ENCODE measurements around the gene MRPL19.
"Not testable (repeated sequence)": the region's sequence is repeated elsewhere in the genome, so short reads cannot be mapped to it uniquely, and the experiment has no call there.

Gene MRPL19

DNA sequence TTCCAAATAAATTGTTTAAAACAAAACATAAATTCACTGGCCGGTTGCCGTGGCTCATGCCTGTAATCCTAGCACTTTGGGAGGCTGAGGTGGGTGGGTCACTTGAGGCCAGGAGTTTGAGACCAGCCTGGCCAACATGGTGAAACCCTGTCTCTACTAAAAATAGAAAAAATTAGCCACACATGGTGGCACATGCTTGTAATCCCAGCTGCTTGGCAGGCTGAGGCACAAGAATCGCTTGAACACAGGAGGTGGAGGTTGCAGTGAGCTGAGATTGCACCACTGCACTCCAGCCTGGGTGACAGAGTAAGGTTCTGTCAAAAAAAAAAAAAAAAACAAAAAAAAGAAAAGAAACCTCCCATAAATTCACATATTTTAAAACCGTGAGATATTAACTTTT is 28.8 kb downstream of the MRPL19 start:
- not testable (repeated sequence) for DNase-seq

DNA sequence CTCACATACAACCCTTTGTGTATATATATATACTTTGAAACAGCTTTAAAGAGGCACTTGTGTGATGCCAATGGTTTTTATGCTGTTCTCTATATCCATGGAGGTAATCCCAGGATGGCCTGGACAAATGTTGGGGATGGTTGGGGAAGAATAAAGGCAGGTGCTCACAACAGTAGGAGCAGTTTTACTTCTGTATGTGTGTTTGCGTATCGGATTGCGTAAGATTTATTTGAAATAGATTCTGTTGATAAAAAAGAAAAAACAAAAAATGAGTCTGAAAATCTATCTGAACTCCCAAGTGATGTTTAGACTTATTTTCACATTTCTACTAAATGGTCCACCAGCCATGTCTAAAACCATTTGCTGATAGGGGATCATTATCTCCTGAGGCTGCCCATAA is 29.3 kb downstream of the MRPL19 start:
- no peak for DNase-seq

DNA sequence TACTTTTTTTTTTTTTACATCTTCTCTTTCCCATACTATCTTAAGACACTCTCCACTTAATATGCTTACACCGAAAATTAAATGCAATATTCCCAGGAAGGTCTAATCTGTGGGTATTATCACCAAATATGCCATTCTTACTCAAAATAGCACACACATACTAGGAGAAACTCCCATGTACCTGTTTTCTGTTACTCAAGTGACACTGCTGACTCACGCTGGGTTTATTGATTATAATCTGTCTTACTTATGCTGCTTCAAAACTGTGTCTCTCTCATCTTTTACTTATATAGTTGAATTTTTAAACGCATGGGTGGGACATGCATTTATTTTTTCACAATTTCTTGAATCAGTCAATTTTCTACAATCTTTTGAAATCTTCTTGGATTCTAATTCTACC is 29.9 kb downstream of the MRPL19 start:
- DNase-seq: no peak

DNA sequence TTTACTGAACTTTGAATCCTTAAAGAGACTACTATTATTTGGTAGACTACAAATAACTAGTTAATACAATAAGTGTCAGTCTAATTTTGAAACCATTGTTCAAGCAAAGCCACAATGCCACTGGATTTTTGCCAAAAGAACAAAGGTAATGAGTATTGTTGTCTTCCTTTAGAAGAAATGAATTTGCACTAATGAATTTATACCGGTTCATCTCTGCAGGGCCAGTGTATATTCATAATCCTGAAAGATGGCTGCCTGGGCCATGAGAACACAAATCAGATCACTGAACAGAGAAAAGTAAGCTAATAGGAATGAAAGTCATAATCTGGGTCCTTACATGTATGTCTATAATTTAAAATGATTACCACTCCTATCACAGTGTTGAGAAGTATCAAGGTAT is 33.0 kb downstream of the MRPL19 start:
- DNase-seq: no peak

DNA sequence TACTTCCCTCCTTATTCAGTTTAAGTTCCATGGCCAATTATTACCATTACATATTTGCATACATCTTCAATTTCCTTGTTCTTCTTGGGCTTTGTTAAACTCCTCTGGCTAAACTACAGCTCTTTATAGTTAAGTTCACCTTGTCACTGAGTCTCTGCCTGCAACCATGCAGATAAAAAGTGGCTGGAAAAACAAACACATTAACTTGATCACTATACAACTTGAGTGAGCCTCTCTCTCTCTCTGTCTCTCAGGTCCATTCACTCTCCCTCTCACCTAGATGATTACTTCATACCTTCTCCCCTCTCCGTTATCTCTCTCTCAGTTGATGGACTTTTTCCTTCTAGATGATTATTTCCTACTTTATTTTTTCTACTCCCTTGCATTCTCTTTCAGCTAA is 33.8 kb downstream of the MRPL19 start:
- no peak for DNase-seq

DNA sequence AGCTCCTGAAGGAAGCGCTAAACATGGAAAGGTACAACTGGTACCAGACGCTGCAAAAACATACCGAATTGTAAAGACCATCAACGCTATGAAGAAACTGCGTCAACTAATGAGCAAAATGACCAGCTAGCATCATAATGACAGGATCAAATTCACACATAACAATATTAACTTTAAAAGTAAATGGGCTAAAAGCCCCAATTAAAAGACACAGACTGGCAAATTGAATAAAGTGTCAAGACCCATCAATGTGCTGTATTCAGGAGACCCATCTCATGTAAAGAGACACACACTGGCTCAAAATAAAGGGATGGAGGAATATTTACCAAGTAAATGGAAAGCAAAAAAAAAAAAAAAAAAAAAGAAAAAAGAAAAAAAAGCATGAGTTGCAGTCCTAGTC is 36.8 kb downstream of the MRPL19 start:
- DNase-seq: not testable (repeated sequence)

DNA sequence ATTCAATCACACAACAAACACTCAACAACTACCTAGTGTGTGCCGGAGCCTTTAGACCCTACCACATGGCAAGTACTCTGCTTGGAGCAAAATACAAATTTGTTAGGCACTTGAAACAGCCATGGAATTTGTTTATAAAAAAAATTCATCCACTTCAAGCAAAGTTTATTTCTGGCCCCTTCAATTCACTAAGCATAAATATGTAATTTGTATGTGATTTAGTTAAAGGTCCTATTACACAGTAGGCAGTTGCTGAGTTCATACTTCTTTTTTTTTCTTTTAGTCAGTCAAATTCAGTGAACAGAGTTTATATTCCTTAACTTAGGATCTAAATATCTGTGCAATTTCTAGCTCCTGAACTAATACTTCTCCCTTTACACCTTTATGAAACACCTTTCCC is 41.6 kb downstream of the MRPL19 start:
- no peak for DNase-seq

DNA sequence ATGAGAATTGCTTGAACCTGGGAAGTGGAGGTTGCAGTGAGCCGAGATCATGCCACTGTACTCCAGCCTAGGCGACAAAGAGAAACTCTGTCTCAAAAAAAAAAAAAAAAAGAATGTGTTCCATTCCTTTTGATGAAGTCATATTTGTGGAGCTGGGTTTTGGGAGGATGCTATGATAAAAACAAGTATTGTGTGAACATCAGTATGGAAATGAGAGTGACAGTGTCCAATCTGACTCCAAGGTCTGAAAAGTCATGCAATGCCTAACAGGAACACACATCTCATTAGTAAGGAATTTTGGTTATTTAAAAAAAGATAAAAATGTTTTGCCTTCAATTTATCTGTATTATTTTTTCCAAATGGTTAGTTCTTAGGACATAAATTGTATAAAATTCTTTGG is 52.3 kb downstream of the MRPL19 start:
- DNase-seq: no peak

DNA sequence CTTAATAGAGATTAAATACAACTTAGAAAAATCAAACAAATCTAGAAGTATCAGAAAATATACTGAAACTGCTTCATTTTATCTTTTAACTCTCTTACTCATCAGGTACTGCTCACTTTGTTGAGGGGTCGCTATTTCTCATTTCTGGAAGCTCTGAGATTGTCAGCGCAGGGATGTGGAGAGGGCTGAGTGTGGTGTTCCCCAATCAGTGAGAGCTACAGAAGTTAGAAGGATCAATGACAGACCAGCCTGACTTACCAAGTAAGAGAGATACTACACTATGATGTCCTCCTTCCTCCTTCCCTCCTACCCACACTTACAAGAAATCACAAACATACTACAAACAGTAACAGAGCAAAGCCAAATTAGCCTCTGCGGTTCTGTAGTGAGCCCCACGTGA is 56.0 kb downstream of the MRPL19 start:
- DNase-seq: no peak

DNA sequence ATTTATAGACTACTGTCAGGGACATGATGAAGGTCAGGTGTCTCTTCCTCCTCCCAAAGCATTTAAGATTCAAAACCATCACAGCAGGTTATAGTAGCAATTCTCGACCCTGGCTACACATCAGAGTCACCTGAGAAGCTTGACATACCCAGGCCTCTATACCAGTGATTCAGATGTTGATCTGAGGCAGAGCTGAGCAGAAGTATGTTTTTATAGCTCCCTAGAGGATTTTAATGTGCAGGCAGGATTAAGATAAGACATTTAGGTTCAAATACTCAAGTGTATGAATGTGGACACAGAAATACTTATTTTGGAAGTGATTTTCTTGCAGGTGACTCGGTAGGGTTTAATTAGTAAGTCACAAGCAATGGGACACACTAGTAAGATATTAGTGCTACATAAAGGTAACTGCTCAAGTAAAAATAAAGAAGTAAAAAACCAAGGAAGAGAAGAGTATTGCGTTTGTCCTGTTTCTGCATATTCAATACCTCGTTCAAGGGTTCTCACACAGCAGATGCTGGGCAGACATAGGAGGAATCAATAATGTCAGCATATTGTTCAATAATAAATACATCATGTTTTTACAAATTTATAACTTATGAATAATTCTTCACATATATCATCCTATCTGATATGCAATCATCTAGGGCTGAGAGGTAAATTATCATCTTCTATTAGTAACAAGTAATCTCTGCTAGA is 57.2 kb downstream of the MRPL19 start:
- no peak for DNase-seq

DNA sequence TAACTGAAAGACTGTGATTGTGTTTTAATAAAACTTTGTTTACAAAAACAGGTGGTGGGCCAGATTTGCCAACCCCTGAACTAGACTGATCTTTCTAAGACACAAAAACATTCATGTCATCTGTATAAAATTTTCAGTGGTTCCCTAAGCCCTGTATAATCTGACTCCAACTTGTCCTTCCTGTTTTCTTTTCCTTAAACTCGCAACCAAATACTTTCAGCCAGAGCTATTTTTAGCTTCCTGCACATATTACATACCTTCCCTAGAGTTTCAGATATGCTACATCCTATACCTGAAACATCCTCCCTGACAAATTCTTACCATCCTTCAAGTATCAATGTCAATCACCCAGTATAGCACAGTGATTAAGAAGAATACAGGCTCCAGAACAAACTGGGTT is 59.3 kb downstream of the MRPL19 start:
- no peak for DNase-seq

DNA sequence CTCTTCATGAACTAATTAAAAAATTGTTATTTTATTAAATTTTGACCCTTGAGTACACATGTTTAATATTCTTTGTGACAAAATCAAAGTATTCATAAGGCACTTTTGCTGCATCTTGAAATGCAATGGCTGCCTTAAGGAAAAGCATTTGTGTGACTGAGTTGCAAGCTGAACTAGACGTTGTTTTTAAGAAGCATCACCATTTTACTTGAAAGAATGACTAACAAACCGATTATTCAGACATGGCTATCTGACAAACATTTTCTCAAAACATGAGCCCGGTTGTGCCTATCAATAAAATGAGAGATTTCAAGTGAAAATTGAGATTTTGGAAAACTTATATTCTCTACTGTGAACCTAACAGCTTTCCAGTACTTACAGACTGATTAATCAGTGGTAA is 61.3 kb downstream of the MRPL19 start:
- DNase-seq: no peak

DNA sequence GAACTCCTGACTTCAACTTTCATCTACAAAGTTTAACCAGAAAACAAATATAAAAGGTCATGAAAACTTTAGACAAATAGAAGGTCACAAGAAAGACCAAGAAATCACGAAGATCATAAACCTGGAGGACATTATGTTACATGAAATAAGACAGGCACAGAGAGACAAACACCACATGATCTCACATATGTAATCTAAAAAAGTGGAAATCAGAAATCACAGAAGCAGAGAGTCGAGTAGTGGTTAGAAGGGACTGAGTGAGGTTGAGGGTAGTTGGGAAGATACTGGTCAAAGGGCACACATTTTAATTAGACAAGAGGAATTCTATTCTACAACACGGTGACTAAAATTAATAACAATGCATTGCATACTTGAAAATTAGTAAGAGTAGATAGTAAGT is 62.7 kb downstream of the MRPL19 start:
- no peak for DNase-seq

DNA sequence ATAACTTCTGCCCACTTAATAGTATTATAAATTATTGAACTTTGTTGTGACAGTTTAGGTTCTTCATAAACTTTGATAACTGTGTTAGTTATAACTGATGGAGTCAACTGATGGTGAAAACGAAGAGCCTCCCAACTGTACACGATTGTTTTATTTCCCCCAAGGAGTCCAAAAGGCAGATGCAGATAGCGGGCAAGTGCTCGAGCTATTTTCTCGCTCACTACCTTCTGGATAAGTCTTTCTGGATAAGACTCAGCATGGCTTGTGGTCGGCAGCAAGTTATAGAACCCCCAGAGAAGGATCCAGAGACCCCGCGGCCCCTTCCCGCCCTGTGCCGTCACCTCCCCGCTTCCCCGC is 63.6 kb downstream of the MRPL19 start:
- no peak for DNase-seq

DNA sequence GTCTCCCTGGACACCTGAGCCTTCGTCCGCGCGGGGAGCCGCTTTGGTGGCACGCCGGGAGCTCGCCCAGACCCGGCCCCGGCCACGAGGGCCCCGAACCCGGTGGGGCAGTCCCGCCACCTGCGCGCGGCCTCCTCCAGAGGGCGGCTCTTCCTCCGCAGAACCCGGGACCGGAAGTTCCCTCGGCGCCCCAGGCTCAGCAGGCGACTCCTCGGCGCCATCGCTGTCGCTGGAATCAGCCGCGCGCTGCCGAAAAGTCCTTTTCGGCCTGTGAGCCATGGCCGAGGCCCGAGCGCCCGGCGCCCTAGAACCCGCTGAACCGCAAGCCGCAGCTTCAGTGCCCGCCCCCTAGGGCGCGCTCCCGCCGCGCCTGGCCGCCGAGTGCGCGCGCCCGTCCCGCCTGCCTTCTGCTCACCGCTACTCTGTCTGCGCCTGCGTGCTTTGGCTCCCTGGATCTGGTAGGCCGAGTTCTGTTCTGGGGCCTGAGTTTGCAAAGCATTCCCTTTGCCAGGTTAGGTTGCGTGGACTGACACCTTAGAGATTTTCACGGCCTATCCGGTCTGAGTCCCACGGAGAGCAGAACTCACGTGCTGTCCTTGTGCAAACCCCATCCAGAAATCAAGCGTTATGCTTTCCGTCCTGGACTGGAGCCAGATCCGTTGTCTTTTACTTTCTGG is 64.1 kb downstream of the MRPL19 start, which contains the start of gene GCFC2:
TSS of gene GCFC2 (minus strand) at position 339 of the 677 bp plus-strand sequence. CDS start at position 279, 60 bp downstream.
- DNase-seq: peak; percentile 88

DNA sequence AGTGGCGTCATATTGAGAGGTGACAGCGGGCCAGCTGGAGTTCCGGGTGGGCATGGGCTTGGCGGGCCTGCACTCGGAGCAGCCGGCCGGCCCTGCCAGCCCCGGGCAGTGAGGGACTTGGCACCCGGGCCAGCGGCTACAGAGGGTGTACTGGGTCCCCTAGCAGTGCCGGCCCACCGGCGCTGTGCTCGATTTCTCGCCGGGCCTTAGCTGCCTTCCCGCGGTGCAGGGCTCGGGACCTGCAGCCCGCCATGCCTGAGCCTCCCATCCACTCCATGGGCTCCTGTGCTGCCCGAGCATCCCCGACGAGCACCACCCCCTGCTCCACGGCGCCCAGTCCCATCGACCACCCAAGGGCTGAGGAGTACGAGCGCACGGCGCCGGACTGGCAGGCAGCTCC is 65.0 kb downstream of the MRPL19 start:
- not testable (repeated sequence) for DNase-seq

DNA sequence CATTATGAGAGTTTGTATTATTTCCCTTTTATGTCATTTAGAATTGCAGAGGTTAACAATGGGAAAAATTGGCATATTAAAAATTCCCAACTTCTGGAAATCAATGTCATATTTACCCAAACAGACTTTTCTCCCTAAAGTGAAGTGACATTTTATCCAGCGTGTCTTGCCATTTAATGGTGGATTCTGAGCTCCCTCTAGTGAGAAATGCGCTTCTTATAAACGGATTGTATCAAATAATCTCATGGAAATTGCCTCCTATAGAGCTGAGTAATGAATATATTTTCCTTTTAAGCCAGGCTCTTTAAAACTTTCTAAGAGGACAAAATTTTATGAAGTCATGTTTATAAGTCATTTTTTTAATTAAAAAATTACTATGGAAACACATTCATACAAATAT is 69.8 kb downstream of the MRPL19 start:
- DNase-seq: no peak

DNA sequence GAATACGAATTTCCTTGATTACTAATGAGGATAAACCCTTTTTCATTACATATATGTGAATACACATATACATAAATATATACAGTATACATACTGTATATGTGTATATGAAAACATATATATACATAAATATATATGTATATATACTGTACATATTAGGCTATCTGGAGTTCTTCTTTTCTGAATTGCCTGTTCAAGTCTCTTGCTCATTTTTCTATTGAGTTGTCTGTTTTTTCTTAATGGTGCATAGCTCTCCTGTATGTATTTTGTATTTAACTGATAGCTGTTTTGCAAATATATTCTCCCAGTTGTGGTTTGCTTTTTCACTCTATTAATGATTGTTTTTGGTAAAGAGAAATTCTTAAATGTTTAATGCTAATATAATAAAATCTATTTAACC is 73.0 kb downstream of the MRPL19 start:
- DNase-seq: no peak

DNA sequence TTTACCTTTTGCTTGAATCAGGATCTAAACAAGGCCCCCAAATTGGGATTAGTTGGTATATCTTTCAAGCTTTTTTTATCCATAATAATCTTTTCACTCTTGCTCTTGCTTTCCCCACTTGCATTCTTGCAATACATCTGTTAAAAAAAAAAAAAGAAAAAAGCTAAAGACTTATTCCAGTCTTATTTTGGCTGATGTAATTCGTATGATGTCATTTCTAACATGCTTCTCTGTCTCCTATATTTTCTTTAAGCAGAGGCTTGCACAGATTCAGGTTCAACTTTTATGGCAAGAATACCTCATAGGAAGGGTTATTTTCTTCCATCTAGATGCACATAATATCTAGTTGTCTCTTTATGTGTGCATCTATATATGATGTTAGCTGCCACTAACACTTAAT is 73.9 kb downstream of the MRPL19 start:
- DNase-seq: no peak

DNA sequence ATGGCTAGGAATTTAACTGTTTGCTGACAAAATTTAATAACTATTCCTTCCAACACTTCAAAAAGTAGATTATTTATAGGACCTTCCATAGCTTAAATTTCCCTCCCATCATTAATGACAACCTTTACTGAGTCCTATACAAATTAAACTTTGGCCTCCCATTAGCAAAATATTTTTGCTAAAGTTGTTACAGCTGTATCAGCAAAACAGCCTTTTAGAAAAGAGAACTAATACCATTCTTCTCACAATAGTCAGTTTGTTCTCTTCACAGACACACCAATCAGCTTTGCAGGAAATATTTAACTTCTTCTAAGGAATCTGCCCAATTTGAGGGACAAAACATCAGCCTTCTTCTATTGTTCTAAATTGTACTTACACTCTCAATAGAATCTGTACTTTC is 76.1 kb downstream of the MRPL19 start:
- no peak for DNase-seq

DNA sequence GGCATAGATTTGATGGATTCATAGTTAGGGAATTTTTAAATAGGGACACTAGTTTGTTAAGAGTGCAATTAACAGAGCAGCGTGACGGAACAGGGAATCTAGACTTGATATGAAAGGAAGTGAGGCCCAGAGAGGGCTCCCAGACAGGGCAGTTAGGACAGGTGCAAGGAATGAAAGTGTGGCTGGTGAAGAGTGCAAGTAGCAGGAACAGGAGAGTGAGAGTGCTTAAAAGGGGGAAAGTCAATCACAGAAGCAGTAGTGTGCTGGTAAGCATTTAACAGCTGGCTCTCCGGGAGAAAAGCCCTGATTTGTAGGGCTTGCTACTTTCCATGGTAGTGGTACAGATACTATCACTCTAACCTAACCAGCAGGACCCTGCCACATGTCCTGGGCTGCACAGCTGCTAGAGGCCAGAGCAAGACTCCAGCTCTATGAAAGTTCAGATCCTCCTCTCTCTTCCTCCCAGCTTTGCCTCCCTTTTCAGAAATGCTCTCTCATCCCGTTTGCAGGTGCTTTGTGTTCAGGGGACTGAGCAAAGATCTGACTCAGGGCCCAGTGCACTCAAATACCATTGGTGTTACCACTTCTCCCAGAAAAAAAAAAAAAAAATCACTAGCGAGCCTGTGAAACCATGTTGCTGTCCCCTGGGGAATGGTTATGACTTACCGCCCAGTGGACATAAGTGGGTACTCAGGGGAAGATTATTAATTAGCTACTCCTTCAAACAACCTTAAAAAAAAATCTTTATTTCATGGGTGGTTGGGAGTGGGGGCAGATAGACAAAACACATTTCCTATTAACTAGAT is 82.2 kb downstream of the MRPL19 start:
- DNase-seq: no peak

DNA sequence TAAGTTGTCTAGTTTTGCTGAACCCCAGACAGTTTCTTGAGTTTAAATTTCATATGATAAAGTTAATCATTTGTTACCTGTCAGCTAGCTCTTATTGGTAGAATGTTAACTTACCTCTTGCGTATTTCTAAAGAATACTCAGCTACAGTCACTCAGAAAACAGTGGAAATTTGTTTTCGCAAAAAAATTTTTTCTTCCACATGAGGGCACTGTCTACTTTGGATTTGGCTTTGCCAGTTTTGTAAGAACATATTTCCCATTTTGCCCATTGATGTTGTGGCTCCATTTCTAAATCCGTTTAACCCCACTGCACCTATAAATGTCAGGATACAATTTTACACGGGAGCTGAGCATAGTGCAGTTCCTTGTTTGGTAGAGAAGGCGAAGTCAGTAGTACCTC is 83.3 kb downstream of the MRPL19 start:
- DNase-seq: no peak

DNA sequence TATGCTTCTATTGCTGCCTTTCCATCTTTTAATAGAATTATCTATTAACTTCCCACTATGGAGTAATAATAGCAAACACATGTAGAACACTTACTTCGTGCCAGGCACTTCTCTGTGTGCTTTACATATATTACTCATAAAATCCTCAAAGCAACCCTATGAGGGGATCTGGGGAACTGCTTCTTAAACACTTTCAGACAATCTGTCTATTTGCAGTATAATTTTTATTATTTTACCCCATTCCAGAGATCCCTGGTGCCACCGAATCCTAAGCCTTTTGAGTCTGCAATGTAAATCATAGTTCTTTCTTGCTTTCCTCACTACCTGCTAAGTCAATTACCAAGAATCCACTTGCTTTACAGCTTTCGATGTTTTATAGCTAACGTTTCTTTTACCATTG is 89.7 kb downstream of the MRPL19 start:
- no peak for DNase-seq

DNA sequence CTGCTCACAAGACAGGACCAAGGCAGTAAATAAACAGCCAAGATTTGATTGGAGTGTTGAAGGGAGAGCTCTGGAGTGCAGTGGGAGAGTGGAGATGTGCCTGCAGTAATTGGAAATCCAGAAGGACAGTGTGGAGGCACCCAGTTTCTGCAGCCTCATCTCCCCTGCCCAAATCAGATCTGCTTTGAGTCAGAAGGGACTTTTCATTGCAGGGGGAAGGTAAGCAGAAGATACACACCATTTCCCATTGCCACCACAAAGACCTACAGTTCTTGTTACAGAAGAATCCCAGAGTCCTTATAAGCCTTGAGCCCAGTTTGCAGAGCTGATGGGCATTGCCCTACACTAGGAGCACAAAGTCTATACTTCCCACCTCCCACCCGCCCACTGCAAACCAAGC is 91.4 kb downstream of the MRPL19 start:
- no peak for DNase-seq
